Smooth muscle cell (in vitro differentiated cells): ENCODE measurements around the gene ANKS3. TPM values are rescaled to one million over a fixed set of nuclear protein-coding genes. Genes with fewer than 3 reads are reported as not detected.

ENCODE experiments used
- DNase-seq: peaks from one replicate; lab custom pipeline; 2025; ENCODE audit not compliant: unreplicated experiment; lab: John Stamatoyannopoulos, UW
- H2AFZ ChIP-seq: fragments of 200-600 bp; sonication (generic); 2 replicates; pipeline ENCODE4 v1.6.0; 2016; ENCODE audit warnings: antibody characterized with exemption, low read depth, mild to moderate bottlenecking
- H3F3A ChIP-seq: fragments of 200-600 bp; sonication (generic); 2 replicates; pipeline ENCODE4 v1.6.0; 2017; ENCODE audit warnings: antibody characterized with exemption, low read depth
- H3K27ac ChIP-seq: fragments of 200-600 bp; sonication (generic); 2 replicates; pipeline ENCODE4 v1.5.1; 2016; ENCODE audit warnings: low read depth, mild to moderate bottlenecking
- H3K27me3 ChIP-seq: fragments of 200-600 bp; sonication (generic); 2 replicates; pipeline ENCODE4 v1.6.1; 2016; ENCODE audit warnings: low read depth, mild to moderate bottlenecking
- H3K36me3 ChIP-seq: fragments of 200-600 bp; sonication (generic); 2 replicates; pipeline ENCODE4 v1.5.1; 2016; ENCODE audit warnings: low read depth
- H3K4me1 ChIP-seq: fragments of 200-600 bp; sonication (generic); 2 replicates; pipeline ENCODE4 v1.5.1; 2016; ENCODE audit warnings: low read depth
- H3K4me2 ChIP-seq: fragments of 200-600 bp; sonication (generic); 2 replicates; pipeline ENCODE4 v1.6.0; 2016; ENCODE audit warnings: mild to moderate bottlenecking
- H3K4me3 ChIP-seq: fragments of 200-600 bp; sonication (generic); 2 replicates; pipeline ENCODE4 v1.5.1; 2016; ENCODE audit warnings: mild to moderate bottlenecking
- H3K79me2 ChIP-seq: fragments of 200-600 bp; sonication (generic); 2 replicates; pipeline ENCODE4 v1.6.0; 2016; ENCODE audit warnings: low read depth, mild to moderate bottlenecking
- H3K9ac ChIP-seq: fragments of 200-600 bp; sonication (generic); 2 replicates; pipeline ENCODE4 v1.6.0; 2016; ENCODE audit warnings: low read depth
- H3K9me3 ChIP-seq: fragments of 200-600 bp; sonication (generic); replicated peaks from 2 replicates; pipeline ENCODE4 v1.5.1; 2016; ENCODE audit warnings: low read depth
- H4K20me1 ChIP-seq: fragments of 200-600 bp; sonication (generic); 2 replicates; pipeline ENCODE4 v1.6.0; 2016; ENCODE audit warnings: low read depth
- WGBS: methylation state at CpG from one replicate; pipeline ENCODE4 v1.1.7; 2016; ENCODE audit warnings: low lambda C conversion rate; 5-methylcytosine and 5-hydroxymethylcytosine counted together
- polyA plus RNA-seq: library from polyadenylated mRNA; unstranded; fragments of >200 nt; fragmentation: Nextera tagmentation; extraction: Ambion mirVana; gene quantifications from 2 replicates; pipeline ENCODE4 v1.2.1, GENCODE V29; 2016
- total RNA-seq: library from RNA; depleted of rRNA; stranded (reverse); fragments of >200 nt; gene quantifications from 2 replicates; pipeline ENCODE4 v1.2.3, GENCODE V29; 2014
- TF ChIP-seq, protein P1 (sequence below): fragments of 200-600 bp; sonication (generic); IDR thresholded peaks from 2 replicates; pipeline ENCODE4 v1.5.1; 2017; ENCODE audit warnings: borderline replicate concordance, mild to moderate bottlenecking, antibody characterized with exemption; ENCODE audit not compliant: insufficient read depth, poor library complexity, severe bottlenecking

Gene ANKS3
- total and polyA plus RNA-seq, 2 experiments from 2014 or later: 15.3 to 15.6 TPM

DNA sequence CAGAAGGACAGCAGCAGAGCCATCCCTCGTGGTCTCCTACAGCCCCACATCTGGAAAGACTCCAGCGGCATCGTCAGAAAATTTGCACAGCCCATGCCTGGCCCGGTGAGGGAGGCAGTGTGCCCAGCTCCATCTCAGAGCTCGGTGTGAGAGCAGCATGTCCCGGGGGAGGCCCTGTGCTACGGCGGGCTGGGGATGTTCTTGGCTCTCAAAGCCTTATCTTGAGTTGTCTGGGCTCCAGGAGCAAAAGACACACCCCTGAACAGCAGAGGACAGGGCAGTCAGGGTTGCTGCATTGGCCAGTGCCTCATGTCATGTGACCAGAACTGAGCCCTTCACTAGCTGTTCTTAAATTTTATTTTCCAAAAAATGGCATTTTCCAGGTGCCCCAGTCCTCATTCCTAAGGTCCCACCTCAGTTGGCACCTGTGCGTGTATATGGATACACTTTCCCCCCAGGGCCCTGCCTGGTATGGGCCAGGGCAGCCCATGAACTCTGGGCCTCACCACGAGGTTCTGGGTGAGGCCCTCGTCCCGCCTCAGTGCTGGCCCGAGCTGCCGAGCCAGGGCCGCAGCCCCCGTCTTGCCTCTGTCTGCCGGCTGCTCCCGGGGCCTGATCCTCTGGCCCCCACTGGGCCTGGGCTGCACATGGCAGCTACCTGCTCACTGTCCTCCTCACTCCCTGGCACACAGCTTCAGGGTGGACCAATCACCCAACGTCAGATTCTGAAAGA is 37.7 kb downstream of the ANKS3 start:
- TF ChIP-seq, protein P1, sequence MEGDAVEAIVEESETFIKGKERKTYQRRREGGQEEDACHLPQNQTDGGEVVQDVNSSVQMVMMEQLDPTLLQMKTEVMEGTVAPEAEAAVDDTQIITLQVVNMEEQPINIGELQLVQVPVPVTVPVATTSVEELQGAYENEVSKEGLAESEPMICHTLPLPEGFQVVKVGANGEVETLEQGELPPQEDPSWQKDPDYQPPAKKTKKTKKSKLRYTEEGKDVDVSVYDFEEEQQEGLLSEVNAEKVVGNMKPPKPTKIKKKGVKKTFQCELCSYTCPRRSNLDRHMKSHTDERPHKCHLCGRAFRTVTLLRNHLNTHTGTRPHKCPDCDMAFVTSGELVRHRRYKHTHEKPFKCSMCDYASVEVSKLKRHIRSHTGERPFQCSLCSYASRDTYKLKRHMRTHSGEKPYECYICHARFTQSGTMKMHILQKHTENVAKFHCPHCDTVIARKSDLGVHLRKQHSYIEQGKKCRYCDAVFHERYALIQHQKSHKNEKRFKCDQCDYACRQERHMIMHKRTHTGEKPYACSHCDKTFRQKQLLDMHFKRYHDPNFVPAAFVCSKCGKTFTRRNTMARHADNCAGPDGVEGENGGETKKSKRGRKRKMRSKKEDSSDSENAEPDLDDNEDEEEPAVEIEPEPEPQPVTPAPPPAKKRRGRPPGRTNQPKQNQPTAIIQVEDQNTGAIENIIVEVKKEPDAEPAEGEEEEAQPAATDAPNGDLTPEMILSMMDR: no peak
- H3K4me3 ChIP-seq: no peak overlapping the region
- no peak overlapping the region for H2AFZ ChIP-seq
- no peak for DNase-seq
- H3K36me3 ChIP-seq: no peaks in the 10 kb centered on the region
- H4K20me1 ChIP-seq: peaks cover 5% of the 10 kb centered on the region
- no peaks in the 10 kb centered on the region for H3K27me3 ChIP-seq
- WGBS: 95% methylated on average over 19 of the region's 19 CpGs
- H3K9me3 ChIP-seq: no peaks in the 10 kb centered on the region
- no peak overlapping the region for H3K27ac ChIP-seq
- peaks cover 9% of the 10 kb centered on the region for H3F3A ChIP-seq
- no peaks in the 10 kb centered on the region for H3K79me2 ChIP-seq
- H3K9ac ChIP-seq: no peak overlapping the region
- no peak overlapping the region for H3K4me2 ChIP-seq
- H3K4me1 ChIP-seq: no peaks in the 10 kb centered on the region

DNA sequence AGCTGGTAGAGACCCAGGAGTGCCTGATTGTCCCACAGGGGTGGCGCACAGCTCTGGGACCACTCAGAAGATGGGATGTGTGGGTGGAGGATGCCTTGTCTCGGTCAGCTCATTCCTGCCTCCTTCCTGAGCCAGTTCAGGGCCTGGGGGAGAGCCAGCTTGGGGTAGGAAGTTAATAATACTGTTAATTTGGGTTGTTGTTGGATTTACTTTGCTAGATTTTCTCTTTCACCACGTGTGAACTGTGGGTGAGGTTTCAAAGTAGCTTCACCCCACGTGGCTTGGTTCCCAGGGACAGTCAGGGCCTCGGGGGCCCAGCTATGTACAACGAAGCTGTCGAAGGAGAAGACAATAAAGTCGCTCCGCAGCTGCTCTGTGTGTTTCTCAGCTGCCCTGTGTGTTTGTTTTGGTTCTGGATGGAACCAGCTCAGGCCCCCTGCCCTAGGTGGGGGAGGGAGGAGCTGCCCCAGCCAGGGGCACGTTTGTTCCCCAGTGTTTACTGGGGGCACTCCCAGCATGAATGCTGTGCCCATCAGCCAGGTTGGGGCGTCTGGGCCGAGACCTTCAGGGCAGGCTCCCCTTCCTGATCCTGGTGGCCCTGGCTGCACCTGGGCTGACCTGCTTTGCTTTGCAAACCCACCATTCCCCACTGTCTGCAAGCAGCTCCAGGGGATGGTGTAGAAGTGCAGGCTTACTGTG is 38.4 kb downstream of the ANKS3 start:
- Histone ChIP-seq H3K4me2 (no peak overlapping the region), H3F3A (peaks cover 9% of the 10 kb centered on the region), H3K79me2 (no peaks in the 10 kb centered on the region), H3K9me3 (no peaks in the 10 kb centered on the region), H3K4me3 (no peak overlapping the region), H3K27me3 (no peaks in the 10 kb centered on the region), H3K36me3 (no peaks in the 10 kb centered on the region), H3K27ac (no peak overlapping the region), H3K9ac (no peak overlapping the region), H2AFZ (no peak overlapping the region), H4K20me1 (peaks cover 5% of the 10 kb centered on the region), H3K4me1 (no peaks in the 10 kb centered on the region)
- TF ChIP-seq, protein P1: no peak
- DNase-seq: no peak
- 90% methylated on average over 12 of the region's 12 CpGs for WGBS

DNA sequence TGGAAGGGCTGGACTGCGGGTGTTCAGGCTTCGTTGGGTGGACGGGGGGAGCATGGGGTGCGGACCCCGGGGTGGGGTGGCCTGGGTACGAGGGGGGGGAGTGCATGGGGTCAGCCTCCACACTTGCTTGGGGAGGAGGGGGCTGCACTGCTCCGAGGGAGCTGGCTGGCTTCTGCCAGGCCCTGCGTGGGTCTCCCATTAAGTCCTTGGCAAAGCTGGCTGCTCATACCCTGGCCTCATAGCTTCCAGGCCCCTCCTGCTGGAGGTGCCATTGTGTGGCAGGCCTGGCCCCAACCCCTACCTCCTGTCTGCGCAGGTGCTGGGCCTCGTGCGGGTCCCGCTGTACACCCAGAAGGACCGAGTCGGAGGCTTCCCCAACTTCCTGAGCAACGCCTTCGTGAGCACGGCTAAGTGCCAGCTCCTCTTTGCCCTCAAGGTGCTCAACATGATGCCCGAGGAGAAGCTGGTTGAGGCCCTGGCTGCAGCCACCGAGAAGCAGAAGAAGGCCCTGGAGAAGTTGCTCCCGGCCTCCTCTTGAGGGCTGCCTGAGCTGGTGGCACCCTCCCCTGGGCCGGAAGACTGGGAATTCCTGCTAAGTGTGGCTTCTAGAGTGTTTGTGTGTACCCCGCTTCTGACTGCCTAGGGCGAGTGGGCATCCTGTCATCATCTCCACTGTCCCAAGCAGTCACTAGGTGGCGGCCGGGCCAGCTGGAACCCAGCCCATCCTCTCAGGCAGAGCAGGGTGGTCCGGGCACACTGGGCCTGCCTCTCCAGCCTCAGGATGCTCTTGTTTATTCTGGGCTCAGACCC is 39.2 kb downstream of the ANKS3 start:
- H2AFZ ChIP-seq: no peak overlapping the region
- no peaks in the 10 kb centered on the region for H3K36me3 ChIP-seq
- WGBS: 88% methylated on average over 20 of the region's 26 CpGs
- peak overlapping the region; percentile 95 for H3K4me3 ChIP-seq
- H3K9ac ChIP-seq: peak overlapping the region; percentile 84
- peaks cover 9% of the 10 kb centered on the region for H3F3A ChIP-seq
- H3K27ac ChIP-seq: no peak overlapping the region
- peaks cover 5% of the 10 kb centered on the region for H4K20me1 ChIP-seq
- no peaks in the 10 kb centered on the region for H3K9me3 ChIP-seq
- H3K4me2 ChIP-seq: peak overlapping the region; percentile 98
- no peaks in the 10 kb centered on the region for H3K79me2 ChIP-seq
- H3K27me3 ChIP-seq: no peaks in the 10 kb centered on the region
- H3K4me1 ChIP-seq: no peaks in the 10 kb centered on the region
- TF ChIP-seq, protein P1: no peak
- DNase-seq: no peak
